IPS-18a (cell line): ENCODE results near the gene RYR1.
"Not testable (repeated sequence)": the region's sequence is repeated elsewhere in the genome, so short reads cannot be mapped to it uniquely, and the experiment has no call there.

Experiments
- H3K27ac ChIP-seq: one replicate; pipeline ENCODE4 v1.5.1; 2013; ENCODE audit warnings: low read length
- H3K27me3 ChIP-seq: one replicate; pipeline ENCODE4 v1.6.1; 2013; ENCODE audit warnings: mild to moderate bottlenecking, low read length; ENCODE audit not compliant: control insufficient read depth, insufficient read depth
- H3K36me3 ChIP-seq: one replicate; pipeline ENCODE4 v1.6.1; 2013; ENCODE audit warnings: low read depth, low read length; ENCODE audit not compliant: control insufficient read depth
- H3K4me1 ChIP-seq: one replicate; pipeline ENCODE4 v1.6.1; 2013; ENCODE audit warnings: low read depth, low read length; ENCODE audit not compliant: control insufficient read depth
- H3K4me3 ChIP-seq: one replicate; pipeline ENCODE4 v1.5.1; 2013; ENCODE audit warnings: low read length
- H3K9ac ChIP-seq: one replicate; pipeline ENCODE4 v1.6.1; 2013; ENCODE audit warnings: mild to moderate bottlenecking, low read length, moderate library complexity
- H3K9me3 ChIP-seq: one replicate; pipeline ENCODE4 v1.6.1; 2013; ENCODE audit warnings: low read depth, low read length; ENCODE audit not compliant: control insufficient read depth

The RYR1 gene

DNA sequence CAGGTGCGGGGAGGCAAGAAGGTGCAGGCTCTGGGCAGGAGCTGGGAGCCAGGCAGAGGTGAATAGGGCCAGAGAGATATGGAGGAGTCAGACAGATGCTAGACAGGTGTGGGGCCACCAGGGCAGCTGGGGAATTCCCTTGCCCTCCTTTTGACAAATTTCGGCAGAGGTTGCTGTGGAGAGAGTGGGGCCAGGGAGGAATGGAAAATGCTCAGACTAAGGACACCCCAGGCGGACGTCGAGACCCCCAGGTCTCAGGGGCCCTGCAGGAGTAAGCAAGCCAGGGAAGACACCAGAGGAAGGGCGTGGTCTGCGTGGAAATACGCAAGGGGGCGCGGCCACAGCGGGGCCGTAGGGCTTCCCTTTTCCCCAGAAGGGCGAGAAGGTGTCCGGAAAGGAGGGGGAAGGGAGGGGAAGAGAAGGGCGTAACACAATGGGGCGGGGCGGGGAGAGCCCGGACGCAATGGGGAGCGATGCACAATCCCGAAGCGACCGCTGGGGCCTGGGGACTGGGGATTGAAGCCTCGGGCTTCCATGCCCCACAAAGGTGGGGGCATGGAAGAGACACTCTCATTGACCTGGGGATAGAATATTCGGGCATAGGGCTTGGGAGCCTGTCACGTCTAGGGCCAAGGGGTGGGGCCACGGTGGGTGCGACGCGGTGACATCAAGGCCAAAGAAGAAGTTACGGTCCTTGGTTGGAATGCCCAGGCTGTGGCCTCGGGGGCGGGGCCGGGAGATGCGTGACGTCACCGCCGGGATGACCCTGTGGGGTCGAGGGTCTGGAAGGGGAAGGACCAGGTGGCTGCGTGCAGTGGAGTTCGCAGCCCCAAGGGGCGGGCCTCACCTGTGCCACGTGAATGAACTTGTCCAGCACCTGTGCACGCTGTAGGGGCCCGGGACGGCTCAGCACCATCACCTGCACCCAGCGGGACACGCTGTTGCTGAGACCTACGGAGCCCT, 15.7 kb upstream of the RYR1 start:
- H3K9ac ChIP-seq: no peak overlapping the region
- no peaks in the 10 kb centered on the region for H3K36me3 ChIP-seq
- H3K27me3 ChIP-seq: peaks cover 13% of the 10 kb centered on the region
- H3K9me3 ChIP-seq: no peaks in the 10 kb centered on the region
- no peak overlapping the region for H3K27ac ChIP-seq
- peaks cover 5% of the 10 kb centered on the region for H3K4me1 ChIP-seq
- peak overlapping the region; percentile 77 for H3K4me3 ChIP-seq

DNA sequence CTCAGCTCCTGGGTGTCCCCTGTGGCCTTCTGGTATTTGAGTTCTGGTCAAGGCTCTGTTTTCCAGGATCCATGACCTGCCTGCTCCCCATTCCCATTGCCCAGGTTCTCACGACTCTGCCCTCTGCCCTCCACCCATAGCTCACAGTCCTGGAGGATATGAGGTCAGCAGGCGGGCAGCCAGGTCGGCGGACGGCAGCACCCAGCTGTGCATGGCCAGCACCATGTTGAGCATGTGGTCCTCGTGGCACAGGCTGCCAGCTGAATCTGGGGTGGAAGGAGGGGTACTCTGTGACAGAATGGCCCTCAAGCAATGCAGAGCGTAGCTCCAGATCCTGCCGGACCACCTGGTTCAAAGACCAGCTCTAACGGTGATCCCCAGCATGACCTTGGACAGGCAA, 12.6 kb upstream of the RYR1 start:
- Histone ChIP-seq H3K4me1 (peaks cover 10% of the 10 kb centered on the region), H3K27ac (no peak overlapping the region), H3K36me3 (no peaks in the 10 kb centered on the region), H3K9me3 (no peaks in the 10 kb centered on the region), H3K9ac (no peak overlapping the region), H3K4me3 (no peak overlapping the region), H3K27me3 (peaks cover 13% of the 10 kb centered on the region)

DNA sequence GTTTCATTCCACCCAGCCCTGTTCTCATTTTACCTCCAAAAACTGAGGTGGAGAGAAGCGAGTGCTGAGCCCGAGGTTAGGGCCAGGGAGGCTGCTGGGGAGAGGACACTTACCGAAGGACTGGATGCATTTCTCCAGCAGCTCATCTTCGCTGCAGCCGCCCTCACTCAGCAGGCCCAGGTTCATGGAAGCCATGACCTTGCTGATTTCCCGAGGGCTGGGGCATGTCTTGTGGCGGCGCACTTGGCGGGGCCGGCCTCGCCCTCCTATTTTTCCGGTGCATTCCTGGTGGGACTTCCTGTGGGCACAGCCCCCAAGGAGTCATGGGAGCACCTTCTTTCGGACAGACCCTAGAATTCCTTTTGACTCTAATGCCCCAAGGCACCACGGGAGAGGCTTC, 11.6 kb upstream of the RYR1 start:
- no peaks in the 10 kb centered on the region for H3K9me3 ChIP-seq
- H3K27ac ChIP-seq: no peak overlapping the region
- no peaks in the 10 kb centered on the region for H3K36me3 ChIP-seq
- H3K27me3 ChIP-seq: peaks cover 13% of the 10 kb centered on the region
- peaks cover 18% of the 10 kb centered on the region for H3K4me1 ChIP-seq
- H3K9ac ChIP-seq: no peak overlapping the region
- H3K4me3 ChIP-seq: no peak overlapping the region

DNA sequence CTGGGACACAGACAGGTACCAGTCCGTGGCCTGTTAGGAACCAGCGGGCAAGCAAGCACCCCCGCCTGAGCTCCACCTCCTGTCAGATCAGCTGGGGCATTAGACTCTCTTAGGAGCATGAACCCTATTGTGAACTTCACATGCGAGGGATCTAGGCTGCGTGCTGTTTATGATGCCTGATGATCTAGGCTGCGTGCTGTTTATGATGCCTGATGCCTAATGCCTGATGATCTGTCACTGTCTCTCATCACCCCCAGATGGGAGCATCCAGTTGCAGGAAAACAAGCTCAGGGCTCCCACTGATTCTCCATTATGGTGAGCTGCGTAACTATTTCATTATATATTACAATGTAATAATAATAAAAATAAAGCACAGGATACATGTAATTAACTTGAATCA, 11.1 kb upstream of the RYR1 start:
- Histone ChIP-seq H3K9ac (no peak overlapping the region), H3K27me3 (peaks cover 13% of the 10 kb centered on the region), H3K36me3 (no peaks in the 10 kb centered on the region), H3K4me1 (peaks cover 15% of the 10 kb centered on the region), H3K27ac (no peak overlapping the region), H3K4me3 (no peak overlapping the region), H3K9me3 (no peaks in the 10 kb centered on the region)

DNA sequence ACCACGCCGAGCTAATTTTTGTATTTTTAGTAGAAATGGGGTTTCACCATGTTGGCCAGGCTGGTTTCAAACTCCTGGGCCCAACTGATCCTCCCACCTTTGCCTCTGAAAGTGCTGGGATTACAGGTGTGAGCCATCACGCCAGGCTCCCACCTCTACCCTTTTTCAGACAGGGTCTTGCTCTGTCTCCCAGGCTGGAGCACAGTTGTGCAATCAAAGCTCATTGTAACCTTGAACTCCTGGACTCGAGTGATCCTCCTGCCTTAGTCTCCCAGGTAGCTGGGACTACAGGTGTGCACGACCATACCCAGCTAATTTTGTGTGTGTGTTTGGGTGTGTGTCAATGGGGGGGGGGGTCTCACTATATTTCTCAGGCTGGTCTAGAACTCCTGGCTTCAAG, 9.2 kb upstream of the RYR1 start:
- H3K9me3 ChIP-seq: no peaks in the 10 kb centered on the region
- H3K27ac ChIP-seq: no peak overlapping the region
- no peaks in the 10 kb centered on the region for H3K36me3 ChIP-seq
- no peak overlapping the region for H3K9ac ChIP-seq
- H3K27me3 ChIP-seq: peaks cover 2% of the 10 kb centered on the region
- H3K4me1 ChIP-seq: peaks cover 13% of the 10 kb centered on the region
- H3K4me3 ChIP-seq: no peak overlapping the region

DNA sequence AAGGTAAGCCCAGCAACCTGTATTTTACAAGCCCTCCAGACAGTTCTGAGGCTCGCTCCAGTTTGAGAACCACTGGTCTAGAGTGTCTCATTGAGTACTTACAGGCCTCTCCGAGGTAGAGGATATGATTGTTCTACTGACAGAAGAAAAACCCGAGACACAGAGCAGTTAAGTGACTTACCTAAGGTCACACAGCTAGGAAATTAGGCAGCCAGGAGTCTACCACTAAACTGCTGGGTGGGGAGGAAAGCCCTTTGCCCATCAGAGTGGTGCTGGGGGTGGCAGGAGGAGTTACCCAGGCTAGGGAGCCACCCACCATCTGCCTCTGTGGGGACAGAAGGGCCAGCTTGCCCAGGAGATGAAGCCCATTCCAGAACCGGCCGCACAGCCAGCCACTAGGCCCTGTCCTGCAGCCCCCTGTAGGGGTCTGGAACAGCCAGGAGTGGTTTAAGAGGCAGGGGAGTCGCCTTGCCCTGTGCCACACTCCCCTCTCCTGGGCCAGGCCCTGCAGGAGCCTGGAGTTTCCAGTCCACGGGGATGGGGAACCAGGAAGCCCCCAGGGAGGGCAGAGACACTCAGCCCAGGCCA, 8.2 kb upstream of the RYR1 start:
- Histone ChIP-seq H3K9ac (no peak overlapping the region), H3K36me3 (no peaks in the 10 kb centered on the region)

DNA sequence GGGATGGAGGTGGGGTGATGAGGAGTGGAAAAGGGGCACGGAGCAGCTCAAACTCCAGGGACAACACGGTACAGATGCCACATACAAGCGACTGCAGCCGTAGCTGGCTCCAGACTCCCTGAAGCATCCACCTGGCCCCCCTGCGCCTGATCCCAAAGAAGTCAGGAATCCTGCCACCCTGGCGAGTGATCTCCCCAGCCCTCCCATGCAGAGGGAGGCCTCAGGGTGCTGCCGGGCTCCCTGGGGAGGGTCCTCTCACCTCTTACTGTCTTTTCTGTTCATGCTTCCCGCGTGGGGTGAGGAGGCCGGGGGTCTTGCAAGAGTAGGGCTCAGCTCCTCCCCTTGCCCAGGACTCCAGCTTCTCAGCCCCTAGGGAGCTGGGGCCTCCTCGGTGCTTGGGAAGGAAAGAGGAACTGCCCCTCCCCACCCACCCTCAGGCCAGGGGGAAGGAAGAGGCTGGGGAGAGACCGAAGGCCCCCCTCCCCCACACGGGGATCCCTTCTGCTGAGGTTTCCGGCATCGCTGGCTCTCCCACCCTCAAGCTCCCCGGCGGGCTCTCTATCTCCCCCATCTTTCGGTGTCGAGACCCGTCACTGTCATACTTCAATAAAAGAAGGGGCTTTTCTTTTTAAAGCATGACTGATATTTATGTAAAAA, 7.6 kb upstream of the RYR1 start, which contains the start of gene RASGRP4:
Gene RASGRP4 (minus strand): TSS at position 410 of the 657 bp plus-strand sequence. CDS start 128 bp downstream, at position 282.
- Histone ChIP-seq H3K4me1 (peaks cover 13% of the 10 kb centered on the region), H3K4me3 (no peak within 1 kb of the TSS)

More for the DNA sequence above, 8.2 kb upstream of the RYR1 start:
- H3K4me3 ChIP-seq: no peak overlapping the region
- H3K27ac ChIP-seq: no peak overlapping the region
- no peaks in the 10 kb centered on the region for H3K27me3 ChIP-seq
- peaks cover 13% of the 10 kb centered on the region for H3K4me1 ChIP-seq
- no peaks in the 10 kb centered on the region for H3K9me3 ChIP-seq

DNA sequence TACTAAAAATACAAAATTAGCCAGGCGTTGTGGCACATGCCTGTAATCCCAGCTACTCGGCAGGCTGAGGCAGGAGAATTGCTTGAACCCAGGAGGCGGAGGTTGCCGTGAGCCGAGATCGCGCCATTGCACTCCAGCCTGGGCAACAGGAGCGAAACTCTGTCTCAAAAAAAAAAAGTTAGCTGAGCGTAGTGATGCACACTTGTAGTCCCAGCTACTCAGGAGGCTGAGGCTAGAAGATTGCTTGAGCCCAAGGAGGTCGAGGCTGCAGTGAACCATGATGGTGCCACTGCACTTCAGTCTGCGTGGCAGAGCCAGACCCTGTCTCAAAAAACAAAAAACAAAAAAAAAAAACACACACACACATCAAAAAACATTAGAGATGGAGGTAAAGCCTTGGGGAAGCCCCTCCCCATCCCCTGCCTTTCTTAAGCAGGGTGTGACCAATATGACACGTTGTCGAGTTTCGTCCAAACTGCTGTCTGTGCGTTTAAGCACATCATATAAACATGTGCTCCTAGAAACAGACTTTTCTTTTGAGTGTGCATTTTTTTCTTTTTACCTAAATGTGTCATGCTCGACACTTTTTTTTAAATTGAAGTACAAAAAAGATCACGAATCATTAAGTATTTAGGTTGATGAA, 6.3 kb upstream of the RYR1 start:
- H3K36me3 ChIP-seq, H3K27ac ChIP-seq, H3K4me3 ChIP-seq, H3K9ac ChIP-seq, H3K9me3 ChIP-seq, H3K27me3 ChIP-seq: not testable (repeated sequence)
- H3K4me1 ChIP-seq: peaks cover 13% of the 10 kb centered on the region

More for the DNA sequence above, 7.6 kb upstream of the RYR1 start, which contains the start of gene RASGRP4:
- Histone ChIP-seq H3K27ac (no peak within 1 kb of the TSS), H3K9me3 (no peaks in the 10 kb centered on the region), H3K36me3 (no peaks in the 10 kb centered on the region), H3K9ac (no peak within 1 kb of the TSS), H3K27me3 (no peaks in the 10 kb centered on the region)

DNA sequence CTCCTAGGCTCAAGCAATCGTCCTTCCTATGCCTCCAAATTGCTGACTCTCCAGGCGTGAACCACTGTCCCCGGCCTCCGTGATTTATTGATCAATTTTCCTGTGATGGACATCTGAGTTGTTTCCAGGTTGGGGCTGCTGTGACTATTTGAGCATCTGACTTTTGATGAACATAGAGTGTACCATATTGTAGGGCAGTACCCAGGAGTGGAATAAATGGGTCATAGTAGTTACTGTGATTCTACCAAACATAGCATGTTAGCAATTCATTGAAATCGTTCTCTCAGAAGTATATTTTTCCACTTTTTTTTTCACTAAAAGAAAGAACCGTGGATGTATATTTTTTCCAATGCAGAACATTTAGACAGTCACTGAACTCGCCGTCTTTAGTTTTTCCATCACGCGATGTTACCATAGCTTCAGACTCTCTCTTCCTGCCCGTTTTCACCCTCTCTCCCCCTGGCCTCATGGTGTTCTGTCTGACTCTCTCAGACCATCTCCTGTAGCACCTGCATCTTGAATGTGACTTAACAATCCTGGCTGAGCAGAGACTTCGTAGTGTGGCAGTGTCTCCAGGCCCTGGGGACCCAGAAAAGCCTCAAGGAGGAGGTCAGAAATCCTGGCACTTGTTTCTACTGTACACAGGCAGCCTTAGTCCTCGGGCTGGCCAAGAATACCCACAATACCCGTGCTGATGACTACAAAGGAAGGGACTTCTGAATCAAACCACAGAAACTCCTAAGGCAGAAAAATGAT, 4.3 kb upstream of the RYR1 start:
- no peaks in the 10 kb centered on the region for H3K27me3 ChIP-seq
- no peaks in the 10 kb centered on the region for H3K36me3 ChIP-seq
- H3K4me1 ChIP-seq: peaks cover 19% of the 10 kb centered on the region
- H3K27ac ChIP-seq: no peak overlapping the region
- H3K9ac ChIP-seq: no peak overlapping the region
- no peaks in the 10 kb centered on the region for H3K9me3 ChIP-seq
- H3K4me3 ChIP-seq: no peak overlapping the region

DNA sequence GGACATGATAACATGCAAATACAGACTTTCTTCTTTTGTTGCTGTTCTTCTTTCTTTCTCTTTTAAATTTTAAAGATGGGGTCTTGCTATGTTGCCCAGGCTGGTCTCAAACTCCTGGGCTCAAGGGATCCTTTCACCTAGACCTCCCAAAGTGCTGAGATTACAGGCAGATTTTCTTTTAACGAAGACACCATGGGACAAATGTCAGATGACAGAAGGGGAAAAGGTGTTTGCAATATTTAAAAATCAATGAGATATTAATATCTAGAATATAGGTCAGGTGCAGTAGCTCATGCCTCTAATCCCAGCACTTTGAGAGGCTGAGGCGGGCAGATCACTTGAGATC, 3.7 kb upstream of the RYR1 start:
- H3K9me3 ChIP-seq: no peaks in the 10 kb centered on the region
- no peaks in the 10 kb centered on the region for H3K27me3 ChIP-seq
- H3K4me3 ChIP-seq: no peak overlapping the region
- H3K4me1 ChIP-seq: peaks cover 20% of the 10 kb centered on the region
- H3K27ac ChIP-seq: no peak overlapping the region
- H3K36me3 ChIP-seq: no peaks in the 10 kb centered on the region
- H3K9ac ChIP-seq: no peak overlapping the region

DNA sequence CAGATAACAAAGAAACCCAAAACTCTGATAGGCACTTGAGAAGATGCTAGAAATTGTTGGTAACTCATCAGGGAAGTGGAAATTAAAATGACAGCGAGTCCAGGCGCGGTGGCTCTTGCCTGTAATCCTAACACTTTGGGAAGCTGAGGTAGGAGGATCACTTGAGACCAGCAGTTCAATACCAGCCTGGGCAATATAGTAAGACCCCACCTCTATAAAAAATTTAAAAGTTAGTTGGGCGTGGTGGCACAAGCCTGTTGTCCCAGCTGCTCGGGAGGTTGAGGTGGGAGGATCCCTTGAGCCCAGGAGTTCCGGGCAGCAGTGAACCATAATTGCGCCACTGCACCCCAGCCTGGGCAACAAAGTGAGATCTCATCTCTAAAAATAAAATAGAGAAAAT, 2.6 kb upstream of the RYR1 start:
- H3K36me3 ChIP-seq: no peaks in the 10 kb centered on the region
- no peak overlapping the region for H3K27ac ChIP-seq
- H3K4me1 ChIP-seq: peaks cover 20% of the 10 kb centered on the region
- H3K4me3 ChIP-seq: no peak overlapping the region
- no peak overlapping the region for H3K9ac ChIP-seq
- H3K27me3 ChIP-seq: no peaks in the 10 kb centered on the region
- H3K9me3 ChIP-seq: no peaks in the 10 kb centered on the region
